Vagina (tissue), 2 donors: ENCODE results near the gene ERMAP.

Experiments
- CTCF ChIP-seq, 3 experiments: fragments of 450-650 bp in 2 of 3; fragments of 200-600 bp in 1 of 3; sonication (generic) in 1 of 3; IDR thresholded peaks; one replicate each; pipeline ENCODE4 v1.5.1; 2017 to 2019; ENCODE audit warnings: antibody characterized with exemption in 3 of 3, mild to moderate bottlenecking in 2 of 3, moderate library complexity in 2 of 3
- POLR2A ChIP-seq, 2 donors: fragments of 450-650 bp; IDR thresholded peaks; one replicate each; pipeline ENCODE4 v1.6.1; 2017; ENCODE audit warnings: antibody characterized with exemption in 2 of 2, mild to moderate bottlenecking in 2 of 2, moderate library complexity in 2 of 2

- no peak for TF ChIP-seq CTCF (IDR thresholded peaks at IDR 0.05)
- no peak for TF ChIP-seq POLR2A (IDR thresholded peaks at IDR 0.05)
These were observed 14.4 kb downstream of the ERMAP start for GRCh38 chr1:42831273-42831672.
